GM23338 (cell line): ENCODE results near the gene KRT74.

Experiments used
- CREB1 ChIP-seq: fragments of 250-450 bp; sonication (Bioruptor Pico); IDR thresholded peaks from 2 replicates; pipeline ENCODE4 v1.5.0; 2020; ENCODE audit warnings: low read depth, mild to moderate bottlenecking, moderate library complexity
- CTCF ChIP-seq, 2 experiments: fragments of 200-600 bp in 1 of 2; sonication (generic) in 1 of 2; conservative IDR thresholded peaks; 2 replicates each; pipeline versions ENCODE4 v1.5.1 to v1.6.1; 2016 to 2017; ENCODE audit warnings: antibody characterized with exemption in 2 of 2, low read depth in 2 of 2, mild to moderate bottlenecking in 2 of 2, moderate library complexity in 1 of 2
- EZH2 ChIP-seq: fragments of 200-600 bp; sonication (generic); IDR thresholded peaks from one replicate; pipeline ENCODE4 v1.8.0; 2017; ENCODE audit warnings: antibody characterized with exemption, mild to moderate bottlenecking, low read depth; ENCODE audit not compliant: unreplicated experiment
- EZH2phosphoT487 ChIP-seq: fragments of 200-600 bp; sonication (generic); IDR thresholded peaks from one replicate; pipeline ENCODE4 v1.8.1; 2018; ENCODE audit warnings: antibody characterized with exemption; ENCODE audit not compliant: unreplicated experiment
- JUNB ChIP-seq: IDR thresholded peaks from one replicate; pipeline ENCODE4 v1.6.1; 2016; ENCODE audit warnings: antibody characterized with exemption; ENCODE audit not compliant: unreplicated experiment
- NANOG ChIP-seq: IDR thresholded peaks from 2 replicates; pipeline ENCODE4 v1.6.1; 2016; ENCODE audit warnings: antibody characterized with exemption, borderline replicate concordance
- POLR2AphosphoS5 ChIP-seq: IDR thresholded peaks from 2 replicates; pipeline ENCODE4 v1.6.1; 2016; ENCODE audit warnings: antibody characterized with exemption, low read depth
- REST ChIP-seq: IDR thresholded peaks from one replicate; pipeline ENCODE4 v1.6.1; 2018; ENCODE audit warnings: antibody characterized with exemption; ENCODE audit not compliant: unreplicated experiment
- STAT1 ChIP-seq: IDR thresholded peaks from one replicate; pipeline ENCODE4 v1.6.1; 2016; ENCODE audit warnings: antibody characterized with exemption; ENCODE audit not compliant: unreplicated experiment
- ZNF114 ChIP-seq: fragments of 250-450 bp; sonication (Bioruptor Pico); IDR thresholded peaks from 2 replicates; pipeline ENCODE4 v1.5.0; 2020; ENCODE audit warnings: mild to moderate bottlenecking, moderate library complexity
- ZNF462 ChIP-seq: fragments of 250-450 bp; sonication (Bioruptor Pico); IDR thresholded peaks from 2 replicates; pipeline ENCODE4 v1.5.0; 2020; ENCODE audit warnings: mild to moderate bottlenecking, moderate library complexity

DNA sequence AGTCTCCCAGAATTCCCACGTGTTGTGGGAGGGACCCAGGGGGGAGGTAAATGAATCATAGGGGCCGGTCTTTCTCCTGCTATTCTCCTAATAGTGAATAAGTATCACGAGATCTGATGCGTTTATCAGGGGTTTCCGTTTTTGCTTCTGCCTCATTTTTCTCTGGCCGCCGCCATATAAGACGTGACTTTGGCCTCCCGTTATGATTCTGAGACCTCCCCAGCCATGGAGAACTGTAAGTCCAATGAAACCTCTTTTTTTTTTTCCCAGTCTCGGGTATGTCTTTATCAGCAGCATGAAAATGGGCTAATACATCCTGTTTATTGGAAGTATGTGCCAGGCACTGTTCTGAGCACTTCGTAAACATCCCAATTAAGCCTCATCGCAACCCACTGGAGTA, 26.8 kb upstream of the KRT74 start:
- TF ChIP-seq STAT1 (no peak), CREB1 (CRISPR knock-in tag) (no peak), POLR2AphosphoS5 (no peak), CTCF (conservative IDR thresholded peaks at IDR 0.05; ENCODE audit: low read depth in 2 of 2) (no peak), ZNF462 (no peak), REST (no peak), EZH2 (no peak), JUNB (no peak), ZNF114 (CRISPR knock-in tag) (no peak), EZH2phosphoT487 (no peak), NANOG (no peak)
